ENCODE measurements around the gene RNF6. TPM values are rescaled to one million over a fixed set of nuclear protein-coding genes. Genes with fewer than 3 reads are reported as not detected.

The RNF6 gene
- polyA plus RNA-seq, 1 of the 3 experiments (the other 2 are of a cell fraction), result 13.8 TPM

DNA sequence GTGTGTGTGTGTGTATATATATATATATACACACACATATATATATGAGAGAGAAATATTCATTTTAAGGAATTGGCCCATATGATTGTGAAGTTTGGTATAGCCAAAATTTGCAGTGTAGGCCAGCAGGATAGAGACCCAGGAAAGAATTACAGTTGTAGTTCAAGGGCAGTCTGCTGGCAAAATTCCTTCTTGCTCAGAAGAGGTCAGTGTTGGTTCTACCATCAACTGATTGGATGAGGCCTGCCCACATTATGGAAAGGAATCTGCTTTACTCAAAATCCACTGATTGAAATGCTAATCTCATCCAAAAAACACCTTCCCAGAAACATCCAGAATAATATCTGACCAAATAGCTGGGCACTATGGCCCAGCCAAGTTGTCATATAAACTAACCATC lies 24.0 kb downstream of the RNF6 start:
- TF ChIP-seq SMC3 (IDR thresholded peaks at IDR 0.05; ENCODE audit: low read depth, low read length) (no peak), RAD21 (IDR thresholded peaks at IDR 0.05; ENCODE audit: low read length) (peak; percentile 32)
- no peak overlapping the region for H3K27ac ChIP-seq (ENCODE audit: low read depth in 2 of 2, low read length in 1 of 2)
- H3K36me3 ChIP-seq (replicated peaks in 1 of 2; ENCODE audit: control insufficient read depth in 1 of 2, insufficient read depth in 2 of 2, low read length in 1 of 2), result no peaks in the 10 kb centered on the region
- peaks cover 0 to 17% of the 10 kb centered on the region in 2 experiments; a peak in 1 of 4 replicates for H3K4me1 ChIP-seq (ENCODE audit: control insufficient read depth in 1 of 2, insufficient read depth in 2 of 2, low read depth in 1 of 2, low read length in 1 of 2)
- no peak overlapping the region for H3K4me3 ChIP-seq (ENCODE audit: low read depth in 2 of 2, low read length in 1 of 2)
- peaks cover 18% of the 10 kb centered on the region for H3F3A ChIP-seq (replicated peaks; ENCODE audit: insufficient read depth)
- no peaks in the 10 kb centered on the region for H3K9me2 ChIP-seq
- no peaks in the 10 kb centered on the region for H3K79me2 ChIP-seq (ENCODE audit: insufficient read depth)
- ChIA-PET CTCF (interaction anchor here (0.8 to 2.7 kb wide), 3 partner anchors 11 to 305 kb away, joined by 3 to 10 read pairs (median 10); no protein-coding TSS in a partner anchor), POLR2A (no interaction called here)
- H4K20me1 ChIP-seq (ENCODE audit: insufficient read depth), result no peaks in the 10 kb centered on the region
- no peak overlapping the region for H3K9ac ChIP-seq
- DNase-seq, result no peak
- no peaks in the 10 kb centered on the region for H3K27me3 ChIP-seq (ENCODE audit: insufficient read depth)
- H2AFZ ChIP-seq (ENCODE audit: low read depth), result no peak overlapping the region
- H3K4me2 ChIP-seq, result no peak overlapping the region
- H3K9me3 ChIP-seq, result no peaks in the 10 kb centered on the region; the same call in 1 of the 2 replicates

DNA sequence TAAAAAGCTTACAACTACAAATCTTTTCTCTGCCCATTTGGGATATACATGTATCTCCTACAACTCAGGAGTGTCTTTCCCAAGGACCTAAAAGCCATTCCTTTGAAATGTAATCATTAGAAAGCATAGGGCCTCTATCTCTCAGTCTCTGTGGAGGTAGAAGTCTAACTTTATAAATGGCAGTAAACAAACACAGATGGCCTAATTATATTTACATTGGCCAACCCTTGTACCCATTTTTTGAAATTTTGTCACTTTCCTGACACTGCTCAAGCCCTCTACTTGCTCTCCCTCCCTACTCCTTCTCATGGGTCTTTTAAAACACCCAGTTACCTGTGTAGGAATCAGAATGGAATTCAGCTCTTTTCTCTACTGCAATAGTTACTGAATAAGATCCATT lies 24.8 kb downstream of the RNF6 start:
- TF ChIP-seq MEF2A (IDR thresholded peaks at IDR 0.05; ENCODE audit: borderline replicate concordance, low read depth), result no peak
- TF ChIP-seq, protein P1, sequence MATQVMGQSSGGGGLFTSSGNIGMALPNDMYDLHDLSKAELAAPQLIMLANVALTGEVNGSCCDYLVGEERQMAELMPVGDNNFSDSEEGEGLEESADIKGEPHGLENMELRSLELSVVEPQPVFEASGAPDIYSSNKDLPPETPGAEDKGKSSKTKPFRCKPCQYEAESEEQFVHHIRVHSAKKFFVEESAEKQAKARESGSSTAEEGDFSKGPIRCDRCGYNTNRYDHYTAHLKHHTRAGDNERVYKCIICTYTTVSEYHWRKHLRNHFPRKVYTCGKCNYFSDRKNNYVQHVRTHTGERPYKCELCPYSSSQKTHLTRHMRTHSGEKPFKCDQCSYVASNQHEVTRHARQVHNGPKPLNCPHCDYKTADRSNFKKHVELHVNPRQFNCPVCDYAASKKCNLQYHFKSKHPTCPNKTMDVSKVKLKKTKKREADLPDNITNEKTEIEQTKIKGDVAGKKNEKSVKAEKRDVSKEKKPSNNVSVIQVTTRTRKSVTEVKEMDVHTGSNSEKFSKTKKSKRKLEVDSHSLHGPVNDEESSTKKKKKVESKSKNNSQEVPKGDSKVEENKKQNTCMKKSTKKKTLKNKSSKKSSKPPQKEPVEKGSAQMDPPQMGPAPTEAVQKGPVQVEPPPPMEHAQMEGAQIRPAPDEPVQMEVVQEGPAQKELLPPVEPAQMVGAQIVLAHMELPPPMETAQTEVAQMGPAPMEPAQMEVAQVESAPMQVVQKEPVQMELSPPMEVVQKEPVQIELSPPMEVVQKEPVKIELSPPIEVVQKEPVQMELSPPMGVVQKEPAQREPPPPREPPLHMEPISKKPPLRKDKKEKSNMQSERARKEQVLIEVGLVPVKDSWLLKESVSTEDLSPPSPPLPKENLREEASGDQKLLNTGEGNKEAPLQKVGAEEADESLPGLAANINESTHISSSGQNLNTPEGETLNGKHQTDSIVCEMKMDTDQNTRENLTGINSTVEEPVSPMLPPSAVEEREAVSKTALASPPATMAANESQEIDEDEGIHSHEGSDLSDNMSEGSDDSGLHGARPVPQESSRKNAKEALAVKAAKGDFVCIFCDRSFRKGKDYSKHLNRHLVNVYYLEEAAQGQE (IDR thresholded peaks at IDR 0.05; ENCODE audit: low read depth, low read length), result no peak
- TF ChIP-seq, protein P2, sequence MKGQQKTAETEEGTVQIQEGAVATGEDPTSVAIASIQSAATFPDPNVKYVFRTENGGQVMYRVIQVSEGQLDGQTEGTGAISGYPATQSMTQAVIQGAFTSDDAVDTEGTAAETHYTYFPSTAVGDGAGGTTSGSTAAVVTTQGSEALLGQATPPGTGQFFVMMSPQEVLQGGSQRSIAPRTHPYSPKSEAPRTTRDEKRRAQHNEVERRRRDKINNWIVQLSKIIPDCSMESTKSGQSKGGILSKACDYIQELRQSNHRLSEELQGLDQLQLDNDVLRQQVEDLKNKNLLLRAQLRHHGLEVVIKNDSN (IDR thresholded peaks at IDR 0.05; ENCODE audit: borderline replicate concordance, low read depth), result no peak
- no peak for TF ChIP-seq MXI1 (IDR thresholded peaks at IDR 0.05; ENCODE audit: low read depth, low read length)
- TF ChIP-seq EZH2phosphoT487 (IDR thresholded peaks at IDR 0.05; ENCODE audit: borderline replicate concordance, low read depth), result no peak
- no peak for TF ChIP-seq SMC3 (IDR thresholded peaks at IDR 0.05; ENCODE audit: low read depth, low read length)
- Histone ChIP-seq H3K4me3 (ENCODE audit: low read depth in 2 of 2, low read length in 1 of 2) (no peak overlapping the region), H3K9me2 (no peaks in the 10 kb centered on the region), H3K79me2 (ENCODE audit: insufficient read depth) (no peaks in the 10 kb centered on the region), H3K4me1 (ENCODE audit: control insufficient read depth in 1 of 2, insufficient read depth in 2 of 2, low read depth in 1 of 2, low read length in 1 of 2) (peaks cover 0 to 10% of the 10 kb centered on the region in 2 experiments; a peak in 1 of 4 replicates), H2AFZ (ENCODE audit: low read depth) (no peak overlapping the region), H3K9ac (no peak overlapping the region), H3K27ac (ENCODE audit: low read depth in 2 of 2, low read length in 1 of 2) (no peak overlapping the region), H3F3A (replicated peaks; ENCODE audit: insufficient read depth) (peaks cover 12% of the 10 kb centered on the region), H3K27me3 (ENCODE audit: insufficient read depth) (no peaks in the 10 kb centered on the region), H3K36me3 (replicated peaks in 1 of 2; ENCODE audit: control insufficient read depth in 1 of 2, insufficient read depth in 2 of 2, low read length in 1 of 2) (no peaks in the 10 kb centered on the region), H3K4me2 (no peak overlapping the region), H4K20me1 (ENCODE audit: insufficient read depth) (no peaks in the 10 kb centered on the region), H3K9me3 (no peaks in the 10 kb centered on the region; the same call in 1 of the 2 replicates)
- DNase-seq, result no peak
- ChIA-PET CTCF (interaction anchor here (1.6 kb wide), 1 partner anchor 12 kb away, joined by 4 read pairs; no protein-coding TSS in a partner anchor), POLR2A (no interaction called here)
